ENCODE data around the gene P2RY6.

Gene P2RY6

DNA sequence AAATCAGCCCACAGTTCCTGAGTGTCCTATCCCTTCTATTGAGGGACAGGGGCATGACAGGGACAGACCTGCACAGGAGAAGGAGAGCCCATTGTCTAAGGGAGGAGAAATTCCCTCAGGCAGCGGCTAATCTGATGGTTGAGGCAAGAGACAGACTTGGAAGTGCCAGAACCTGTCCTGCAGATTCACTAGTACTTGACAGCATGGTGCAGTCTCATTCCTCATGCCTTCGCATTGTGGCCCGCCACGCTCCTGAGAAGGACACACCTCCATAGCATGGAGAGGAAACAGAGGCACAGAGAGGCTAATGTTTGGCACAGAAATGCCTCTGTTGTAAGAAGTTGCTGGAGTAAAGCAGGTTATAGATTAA lies 3.2 kb downstream of the P2RY6 start:
- no peaks in the 10 kb centered on the region for H3K36me3 ChIP-seq (ENCODE audit: insufficient read depth, low read length)
- ATAC-seq (ENCODE audit: insufficient read depth, low read depth), result no peak
- H3K4me1 ChIP-seq (ENCODE audit: insufficient read depth, low read length), result no peaks in the 10 kb centered on the region
- no peak overlapping the region for H3K27ac ChIP-seq (ENCODE audit: low read length)
- no peaks in the 10 kb centered on the region for H4K20me1 ChIP-seq (ENCODE audit: insufficient read depth, low read length)
- H3K4me2 ChIP-seq (ENCODE audit: insufficient read depth, low read length), result no peak overlapping the region
- TF ChIP-seq EZH2 (IDR thresholded peaks at IDR 0.05; ENCODE audit: borderline replicate concordance, low read depth, low read length, severe bottlenecking), result no peak
- TF ChIP-seq, protein P1, sequence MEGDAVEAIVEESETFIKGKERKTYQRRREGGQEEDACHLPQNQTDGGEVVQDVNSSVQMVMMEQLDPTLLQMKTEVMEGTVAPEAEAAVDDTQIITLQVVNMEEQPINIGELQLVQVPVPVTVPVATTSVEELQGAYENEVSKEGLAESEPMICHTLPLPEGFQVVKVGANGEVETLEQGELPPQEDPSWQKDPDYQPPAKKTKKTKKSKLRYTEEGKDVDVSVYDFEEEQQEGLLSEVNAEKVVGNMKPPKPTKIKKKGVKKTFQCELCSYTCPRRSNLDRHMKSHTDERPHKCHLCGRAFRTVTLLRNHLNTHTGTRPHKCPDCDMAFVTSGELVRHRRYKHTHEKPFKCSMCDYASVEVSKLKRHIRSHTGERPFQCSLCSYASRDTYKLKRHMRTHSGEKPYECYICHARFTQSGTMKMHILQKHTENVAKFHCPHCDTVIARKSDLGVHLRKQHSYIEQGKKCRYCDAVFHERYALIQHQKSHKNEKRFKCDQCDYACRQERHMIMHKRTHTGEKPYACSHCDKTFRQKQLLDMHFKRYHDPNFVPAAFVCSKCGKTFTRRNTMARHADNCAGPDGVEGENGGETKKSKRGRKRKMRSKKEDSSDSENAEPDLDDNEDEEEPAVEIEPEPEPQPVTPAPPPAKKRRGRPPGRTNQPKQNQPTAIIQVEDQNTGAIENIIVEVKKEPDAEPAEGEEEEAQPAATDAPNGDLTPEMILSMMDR (IDR thresholded peaks at IDR 0.05; ENCODE audit: borderline replicate concordance, extremely low read depth, low read length, poor library complexity, severe bottlenecking), result no peak
- DNase-seq, result no peak
- no peak overlapping the region for H3K9ac ChIP-seq (ENCODE audit: low read depth, low read length)
- no peaks in the 10 kb centered on the region for H3K9me3 ChIP-seq (ENCODE audit: insufficient read depth, low read length, severe bottlenecking)
- H2AFZ ChIP-seq (ENCODE audit: low read depth, low read length), result no peak overlapping the region
- H3K4me3 ChIP-seq (ENCODE audit: low read depth in 1 of 2, low read length in 2 of 2), result no peak overlapping the region
- peaks cover 4% of the 10 kb centered on the region for H3K27me3 ChIP-seq (ENCODE audit: insufficient read depth, low read length, poor library complexity)
- H3K79me2 ChIP-seq (ENCODE audit: insufficient read depth, low read length), result no peaks in the 10 kb centered on the region

DNA sequence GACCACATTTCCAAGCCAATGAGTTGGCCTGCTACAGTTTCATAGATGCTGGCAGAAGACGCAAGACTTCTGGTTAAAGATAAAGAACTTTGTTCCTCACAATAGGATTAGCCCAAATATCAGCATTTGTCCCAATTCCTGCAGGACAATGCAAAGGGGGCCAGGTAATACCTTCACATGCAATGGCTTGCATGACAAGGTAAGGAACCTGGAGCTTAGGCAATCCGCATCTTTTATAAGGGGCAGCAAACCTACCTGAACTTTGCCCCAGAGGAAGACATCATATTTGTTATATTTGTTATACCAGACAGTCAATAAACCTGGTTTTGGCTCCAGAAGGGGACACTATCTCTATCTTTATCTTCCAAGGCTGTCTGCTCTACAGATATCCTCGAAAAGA lies 5.3 kb downstream of the P2RY6 start:
- no peaks in the 10 kb centered on the region for H3K4me1 ChIP-seq (ENCODE audit: insufficient read depth, low read length)
- no peaks in the 10 kb centered on the region for H3K36me3 ChIP-seq (ENCODE audit: insufficient read depth, low read length)
- no peaks in the 10 kb centered on the region for H3K79me2 ChIP-seq (ENCODE audit: insufficient read depth, low read length)
- DNase-seq (no peak), ATAC-seq (ENCODE audit: insufficient read depth, low read depth) (no peak)
- H2AFZ ChIP-seq (ENCODE audit: low read depth, low read length), result no peak overlapping the region
- no peak overlapping the region for H3K9ac ChIP-seq (ENCODE audit: low read depth, low read length)
- no peaks in the 10 kb centered on the region for H4K20me1 ChIP-seq (ENCODE audit: insufficient read depth, low read length)
- no peak overlapping the region for H3K4me3 ChIP-seq (ENCODE audit: low read depth in 1 of 2, low read length in 2 of 2)
- no peak overlapping the region for H3K4me2 ChIP-seq (ENCODE audit: insufficient read depth, low read length)
- TF ChIP-seq EZH2 (IDR thresholded peaks at IDR 0.05; ENCODE audit: borderline replicate concordance, low read depth, low read length, severe bottlenecking), result no peak
- TF ChIP-seq, protein P1 (IDR thresholded peaks at IDR 0.05; ENCODE audit: borderline replicate concordance, extremely low read depth, low read length, poor library complexity, severe bottlenecking), result no peak
- H3K27ac ChIP-seq (ENCODE audit: low read length), result no peak overlapping the region
- H3K27me3 ChIP-seq (ENCODE audit: insufficient read depth, low read length, poor library complexity), result peaks cover 3% of the 10 kb centered on the region
- H3K9me3 ChIP-seq (ENCODE audit: insufficient read depth, low read length, severe bottlenecking), result no peaks in the 10 kb centered on the region

DNA sequence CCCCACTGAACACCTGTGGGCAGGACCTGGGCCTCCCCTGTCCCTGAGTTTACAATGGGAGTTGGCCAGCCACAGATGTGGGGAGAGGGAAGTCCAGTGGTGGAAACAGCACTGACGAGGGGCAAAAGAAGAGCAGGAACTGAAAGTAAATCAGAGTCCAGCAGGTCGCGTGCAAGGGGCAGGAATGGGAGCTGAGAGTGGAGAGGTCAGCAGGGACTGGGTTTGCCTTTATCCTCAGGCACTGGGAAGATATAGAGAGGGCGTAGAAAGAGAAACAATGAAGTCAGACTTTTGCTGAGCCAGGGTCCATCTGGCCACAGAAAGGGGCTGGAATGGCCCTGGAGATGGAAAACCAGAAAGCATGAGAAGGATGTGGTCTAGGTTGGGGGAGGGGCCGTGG lies 8.5 kb downstream of the P2RY6 start:
- Histone ChIP-seq H2AFZ (ENCODE audit: low read depth, low read length) (no peak overlapping the region), H3K9ac (ENCODE audit: low read depth, low read length) (no peak overlapping the region), H3K27me3 (ENCODE audit: insufficient read depth, low read length, poor library complexity) (peaks cover 3% of the 10 kb centered on the region), H4K20me1 (ENCODE audit: insufficient read depth, low read length) (no peaks in the 10 kb centered on the region), H3K4me3 (ENCODE audit: low read depth in 1 of 2, low read length in 2 of 2) (no peak overlapping the region), H3K79me2 (ENCODE audit: insufficient read depth, low read length) (no peaks in the 10 kb centered on the region), H3K27ac (ENCODE audit: low read length) (no peak overlapping the region), H3K4me1 (ENCODE audit: insufficient read depth, low read length) (no peaks in the 10 kb centered on the region), H3K9me3 (ENCODE audit: insufficient read depth, low read length, severe bottlenecking) (no peaks in the 10 kb centered on the region), H3K4me2 (ENCODE audit: insufficient read depth, low read length) (no peak overlapping the region), H3K36me3 (ENCODE audit: insufficient read depth, low read length) (no peaks in the 10 kb centered on the region)
- DNase-seq, result no peak
- ATAC-seq (ENCODE audit: insufficient read depth, low read depth), result no peak
- TF ChIP-seq, protein P1 (IDR thresholded peaks at IDR 0.05; ENCODE audit: borderline replicate concordance, extremely low read depth, low read length, poor library complexity, severe bottlenecking), result no peak

DNA sequence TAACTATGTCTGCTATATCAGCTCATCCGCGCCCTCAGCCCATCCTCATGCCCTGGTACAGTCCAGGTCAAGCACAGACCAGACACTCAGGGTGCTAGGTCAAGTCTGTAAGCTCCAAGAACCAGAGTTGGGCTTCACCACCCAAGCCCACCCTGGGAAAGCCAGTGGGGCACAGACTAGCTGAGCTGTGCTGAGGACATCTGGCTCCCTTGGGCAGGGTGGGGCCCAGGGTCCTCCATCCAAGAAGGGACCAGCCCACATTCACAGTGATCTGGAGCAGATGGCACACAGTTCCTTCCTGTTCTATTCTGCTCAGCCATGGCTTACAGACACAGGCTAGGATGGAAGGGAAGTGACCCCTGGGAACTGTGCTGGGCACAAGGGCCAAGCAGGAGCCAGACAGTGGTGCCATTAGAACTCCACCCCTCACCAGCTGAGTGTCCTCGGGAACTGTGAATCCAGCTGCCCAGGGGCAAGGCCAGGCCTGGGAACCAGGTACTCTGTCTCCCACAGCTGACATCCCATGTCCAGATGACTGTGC lies 9.1 kb downstream of the P2RY6 start:
- Histone ChIP-seq H3K4me1 (ENCODE audit: insufficient read depth, low read length) (no peaks in the 10 kb centered on the region), H3K27me3 (ENCODE audit: insufficient read depth, low read length, poor library complexity) (no peaks in the 10 kb centered on the region), H4K20me1 (ENCODE audit: insufficient read depth, low read length) (no peaks in the 10 kb centered on the region), H3K9ac (ENCODE audit: low read depth, low read length) (no peak overlapping the region), H3K79me2 (ENCODE audit: insufficient read depth, low read length) (no peaks in the 10 kb centered on the region), H2AFZ (ENCODE audit: low read depth, low read length) (no peak overlapping the region), H3K4me3 (ENCODE audit: low read depth in 1 of 2, low read length in 2 of 2) (no peak overlapping the region), H3K36me3 (ENCODE audit: insufficient read depth, low read length) (no peaks in the 10 kb centered on the region), H3K9me3 (ENCODE audit: insufficient read depth, low read length, severe bottlenecking) (no peaks in the 10 kb centered on the region), H3K27ac (ENCODE audit: low read length) (no peak overlapping the region), H3K4me2 (ENCODE audit: insufficient read depth, low read length) (no peak overlapping the region)
- TF ChIP-seq EZH2 (IDR thresholded peaks at IDR 0.05; ENCODE audit: borderline replicate concordance, low read depth, low read length, severe bottlenecking), result no peak
- TF ChIP-seq, protein P1 (IDR thresholded peaks at IDR 0.05; ENCODE audit: borderline replicate concordance, extremely low read depth, low read length, poor library complexity, severe bottlenecking), result no peak
- ATAC-seq (ENCODE audit: insufficient read depth, low read depth) (no peak), DNase-seq (no peak)

Measured in DND-41 (cell line).